Muscle of leg (tissue), 16 donors: ENCODE results near the gene IFIT1. TPM values are rescaled to one million over a fixed set of nuclear protein-coding genes. Genes with fewer than 3 reads are reported as not detected.

ENCODE experiments used
- DNase-seq: peaks from one replicate; pipeline ENCODE4 v3.0.0; 2013
- H3K27ac ChIP-seq: one replicate; pipeline ENCODE4 v1.5.1; 2013; ENCODE audit warnings: mild to moderate bottlenecking, low read length, control low read depth
- H3K27me3 ChIP-seq: one replicate; pipeline ENCODE4 v1.6.1; 2013; ENCODE audit warnings: low read length; ENCODE audit not compliant: control insufficient read depth, insufficient read depth
- H3K36me3 ChIP-seq: one replicate; pipeline ENCODE4 v1.6.1; 2013; ENCODE audit warnings: low read length; ENCODE audit not compliant: control insufficient read depth, insufficient read depth
- H3K4me1 ChIP-seq: one replicate; pipeline ENCODE4 v1.6.1; 2013; ENCODE audit warnings: low read length; ENCODE audit not compliant: control insufficient read depth, insufficient read depth
- H3K4me3 ChIP-seq: one replicate; pipeline ENCODE4 v1.5.1; 2013; ENCODE audit warnings: low read length, control low read depth
- H3K9me3 ChIP-seq: replicated peaks from 2 replicates; pipeline ENCODE4 v1.6.1; 2013; ENCODE audit warnings: low read depth, low read length; ENCODE audit not compliant: control insufficient read depth
- WGBS: methylation state at CpG from one replicate; pipeline ENCODE4 v1.1.5; 2013; ENCODE audit warnings: missing lambda C conversion rate; ENCODE audit not compliant: insufficient coverage; 5-methylcytosine and 5-hydroxymethylcytosine counted together
- long read RNA-seq, 11 donors: transcript quantifications; one replicate each; lab custom pipeline, GENCODE V29; 2026
- polyA plus RNA-seq, 8 donors: library from polyadenylated mRNA; unstranded; fragments of 120-200 nt; gene quantifications; one replicate each; pipeline versions ENCODE4 v1.2.1 to v1.2.3, GENCODE V29; 2013; ENCODE audit warnings: inconsistent platforms in 1 of 8, low replicate concordance in 1 of 8; ENCODE audit not compliant: insufficient read length in 8 of 8, insufficient read depth in 1 of 8
- total RNA-seq: library from RNA; stranded (reverse); fragments of 120-200 nt; gene quantifications from one replicate; pipeline ENCODE4 v1.2.4, GENCODE V29; 2013

IFIT1 gene
- total RNA-seq (58.4 TPM), polyA plus RNA-seq (10 to 100 TPM; 35.0 to 83.9 (median 52.5) TPM)
- long read RNA-seq, donor 1, transcript IFIT1-201 (2 exons, 1,880 nt) = major isoform, 18 of 23 reads
- long read RNA-seq, donor 1, partial matches to known transcripts = 5 of 23 reads
- long read RNA-seq, donor 1, other reads (novel, unspliced or antisense) = 0 of 23 reads
- long read RNA-seq, donor 2, partial matches to known transcripts = 0 of 4 reads
- long read RNA-seq, donor 2, other reads (novel, unspliced or antisense) = 0 of 4 reads
- long read RNA-seq, donor 3, transcript IFIT1-201 (2 exons, 1,880 nt) = major isoform, 38 of 38 reads
- long read RNA-seq, donor 3, partial matches to known transcripts = 0 of 38 reads
- long read RNA-seq, donor 3, other reads (novel, unspliced or antisense) = 0 of 38 reads
- long read RNA-seq, donor 4, transcript IFIT1-201 (2 exons, 1,880 nt) = major isoform, 14 of 14 reads
- long read RNA-seq, donor 4, partial matches to known transcripts = 0 of 14 reads
- long read RNA-seq, donor 4, other reads (novel, unspliced or antisense) = 0 of 14 reads
- long read RNA-seq, donor 5, full-length matches to known transcripts = 33 of 33 reads
- long read RNA-seq, donor 5, partial matches to known transcripts = 0 of 33 reads
- long read RNA-seq, donor 5, other reads (novel, unspliced or antisense) = 0 of 33 reads
- long read RNA-seq, donor 6, transcript IFIT1-201 (2 exons, 1,880 nt) = major isoform, 74 of 74 reads
- long read RNA-seq, donor 6, partial matches to known transcripts = 0 of 74 reads
- long read RNA-seq, donor 6, other reads (novel, unspliced or antisense) = 0 of 74 reads
- long read RNA-seq, donor 7, transcript IFIT1-201 (2 exons, 1,880 nt) = major isoform, 21 of 39 reads
- long read RNA-seq, donor 7, partial matches to known transcripts = 18 of 39 reads
- long read RNA-seq, donor 7, other reads (novel, unspliced or antisense) = 0 of 39 reads
- long read RNA-seq, donor 8, transcript IFIT1-201 (2 exons, 1,880 nt) = major isoform, 30 of 30 reads
- long read RNA-seq, donor 8, partial matches to known transcripts = 0 of 30 reads
- long read RNA-seq, donor 8, other reads (novel, unspliced or antisense) = 0 of 30 reads
- long read RNA-seq, donor 9, transcript IFIT1-201 (2 exons, 1,880 nt) = major isoform, 23 of 45 reads
- long read RNA-seq, donor 9, partial matches to known transcripts = 22 of 45 reads
- long read RNA-seq, donor 9, other reads (novel, unspliced or antisense) = 0 of 45 reads
- long read RNA-seq, donor 10, transcript IFIT1-201 (2 exons, 1,880 nt) = major isoform, 52 of 52 reads
- long read RNA-seq, donor 10, partial matches to known transcripts = 0 of 52 reads
- long read RNA-seq, donor 10, other reads (novel, unspliced or antisense) = 0 of 52 reads
- long read RNA-seq, donor 11, transcript IFIT1-201 (2 exons, 1,880 nt) = major isoform, 26 of 26 reads
- long read RNA-seq, donor 11, partial matches to known transcripts = 0 of 26 reads
- long read RNA-seq, donor 11, other reads (novel, unspliced or antisense) = 0 of 26 reads

DNA sequence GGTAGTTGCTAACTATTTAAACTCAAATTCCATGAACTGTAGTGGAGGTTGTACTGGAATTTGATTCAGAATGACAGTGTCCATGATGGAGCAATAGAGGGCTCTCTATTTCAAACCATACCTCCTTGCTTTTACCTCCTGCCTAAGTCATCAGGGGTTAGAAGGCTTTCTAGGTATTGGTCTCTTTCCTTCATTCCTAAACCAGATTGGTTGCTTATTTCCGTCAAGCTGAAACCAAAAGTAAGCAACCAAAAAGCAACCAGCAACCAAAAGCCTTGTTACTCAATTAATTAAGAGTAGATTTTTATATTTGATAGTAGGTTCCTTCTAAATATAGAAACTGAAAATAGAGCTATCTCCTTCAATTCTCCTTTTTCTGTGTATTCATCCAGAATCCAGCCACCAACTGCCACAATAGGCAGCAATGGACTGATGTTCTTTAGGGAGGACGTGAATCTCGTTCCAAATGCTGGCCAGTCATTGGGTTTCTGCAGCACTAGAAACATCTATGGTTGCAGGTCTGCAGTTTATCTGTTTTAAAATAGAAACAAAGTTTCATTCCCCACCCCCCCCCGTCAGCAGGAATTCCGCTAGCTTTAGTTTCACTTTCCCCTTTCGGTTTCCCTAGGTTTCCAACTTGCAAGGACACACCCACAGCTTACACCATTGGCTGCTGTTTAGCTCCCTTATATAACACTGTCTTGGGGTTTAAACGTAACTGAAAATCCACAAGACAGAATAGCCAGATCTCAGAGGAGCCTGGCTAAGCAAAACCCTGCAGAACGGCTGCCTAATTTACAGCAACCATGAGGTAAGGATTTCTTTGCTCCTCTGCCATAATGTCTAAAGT, at the start of gene IFIT1:
IFIT1 (plus strand) TSS at position 717 of the 850 bp plus-strand sequence; CDS start at position 807, 90 bp downstream.
- Histone ChIP-seq H3K27ac (peak within 1 kb of the TSS; percentile 97), H3K36me3 (peaks cover 11% of the 10 kb centered on the region), H3K27me3 (no peaks in the 10 kb centered on the region), H3K4me1 (peaks cover 24% of the 10 kb centered on the region), H3K4me3 (peak within 1 kb of the TSS; percentile 70), H3K9me3 (peaks cover 5% of the 10 kb centered on the region)
- DNase-seq = peak; percentile 98
- 0% methylated on average over 1 of the region's 8 CpGs for WGBS

DNA sequence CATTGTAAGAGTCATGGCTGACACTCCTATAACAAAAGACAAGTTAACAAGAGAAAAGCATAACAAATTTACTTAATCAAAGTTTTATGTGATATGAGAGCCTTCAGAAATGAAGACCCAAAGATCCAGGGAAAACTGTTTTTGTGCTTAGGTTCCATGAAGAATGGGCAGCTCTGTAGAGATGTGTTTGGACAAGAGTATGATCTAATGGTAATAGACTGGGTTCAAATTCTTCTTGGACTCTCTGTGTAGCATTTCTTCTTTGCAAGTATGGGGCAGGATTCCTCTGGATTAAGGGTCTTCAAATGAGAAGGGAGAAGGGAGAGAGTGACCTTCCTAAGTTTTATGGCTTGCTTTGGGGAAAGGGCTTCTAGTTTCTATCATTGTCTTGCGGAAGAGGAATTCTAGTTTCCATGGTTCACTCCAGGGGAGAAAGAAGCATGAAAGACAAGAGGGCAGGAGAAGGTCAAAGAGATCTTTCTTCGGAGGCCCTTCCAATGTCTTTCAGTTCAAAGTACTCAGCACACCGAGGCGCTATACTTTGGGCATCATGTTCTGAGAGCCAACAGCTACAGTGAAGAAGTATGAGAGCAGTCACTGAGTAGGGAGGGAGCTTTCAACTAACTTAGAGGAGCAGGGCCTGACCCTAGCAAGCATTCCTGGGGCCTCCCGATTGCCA, 49.2 kb upstream of the IFIT1 start:
- WGBS = no CpG with 5 or more reads among the region's 5 CpGs
- H3K36me3 ChIP-seq = peaks cover 19% of the 10 kb centered on the region
- H3K27ac ChIP-seq = peak overlapping the region; percentile 48
- H3K9me3 ChIP-seq = no peaks in the 10 kb centered on the region
- DNase-seq = no peak
- H3K4me3 ChIP-seq = no peak overlapping the region
- H3K4me1 ChIP-seq = peaks cover 25% of the 10 kb centered on the region
- H3K27me3 ChIP-seq = no peaks in the 10 kb centered on the region

DNA sequence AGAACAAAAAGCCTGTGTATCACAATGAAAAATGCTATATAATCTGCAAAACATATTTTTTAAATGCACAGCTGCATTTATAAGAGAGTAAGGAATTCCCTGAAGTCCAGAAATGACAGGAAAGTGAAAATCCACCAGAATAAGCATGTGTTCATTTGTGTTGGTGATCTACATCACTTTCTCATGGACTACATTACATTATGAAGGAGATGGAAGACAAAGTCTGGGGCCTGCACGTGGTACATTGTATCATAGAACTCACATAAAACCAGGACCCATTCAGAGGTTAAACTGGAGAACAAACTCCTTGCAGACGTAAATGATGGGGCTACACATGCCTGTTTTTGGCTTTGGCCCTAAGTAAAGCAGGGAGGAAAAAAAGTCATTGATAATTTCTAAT, 48.3 kb upstream of the IFIT1 start:
- WGBS = no CpG with 5 or more reads among the region's 2 CpGs
- peaks cover 10% of the 10 kb centered on the region for H3K36me3 ChIP-seq
- H3K27me3 ChIP-seq = no peaks in the 10 kb centered on the region
- H3K4me1 ChIP-seq = peaks cover 29% of the 10 kb centered on the region
- no peak overlapping the region for H3K4me3 ChIP-seq
- no peaks in the 10 kb centered on the region for H3K9me3 ChIP-seq
- H3K27ac ChIP-seq = peak overlapping the region; percentile 48
- DNase-seq = peak; percentile 68

GRCh38 chr10:89345367-89346000, 46.9 kb upstream of the IFIT1 start:
- no peak for DNase-seq
- Histone ChIP-seq H3K27ac (no peak overlapping the region), H3K36me3 (no peaks in the 10 kb centered on the region), H3K4me1 (peaks cover 33% of the 10 kb centered on the region), H3K9me3 (no peaks in the 10 kb centered on the region), H3K27me3 (no peaks in the 10 kb centered on the region), H3K4me3 (no peak overlapping the region)
- 100% methylated on average over 1 of the region's 4 CpGs for WGBS

DNA sequence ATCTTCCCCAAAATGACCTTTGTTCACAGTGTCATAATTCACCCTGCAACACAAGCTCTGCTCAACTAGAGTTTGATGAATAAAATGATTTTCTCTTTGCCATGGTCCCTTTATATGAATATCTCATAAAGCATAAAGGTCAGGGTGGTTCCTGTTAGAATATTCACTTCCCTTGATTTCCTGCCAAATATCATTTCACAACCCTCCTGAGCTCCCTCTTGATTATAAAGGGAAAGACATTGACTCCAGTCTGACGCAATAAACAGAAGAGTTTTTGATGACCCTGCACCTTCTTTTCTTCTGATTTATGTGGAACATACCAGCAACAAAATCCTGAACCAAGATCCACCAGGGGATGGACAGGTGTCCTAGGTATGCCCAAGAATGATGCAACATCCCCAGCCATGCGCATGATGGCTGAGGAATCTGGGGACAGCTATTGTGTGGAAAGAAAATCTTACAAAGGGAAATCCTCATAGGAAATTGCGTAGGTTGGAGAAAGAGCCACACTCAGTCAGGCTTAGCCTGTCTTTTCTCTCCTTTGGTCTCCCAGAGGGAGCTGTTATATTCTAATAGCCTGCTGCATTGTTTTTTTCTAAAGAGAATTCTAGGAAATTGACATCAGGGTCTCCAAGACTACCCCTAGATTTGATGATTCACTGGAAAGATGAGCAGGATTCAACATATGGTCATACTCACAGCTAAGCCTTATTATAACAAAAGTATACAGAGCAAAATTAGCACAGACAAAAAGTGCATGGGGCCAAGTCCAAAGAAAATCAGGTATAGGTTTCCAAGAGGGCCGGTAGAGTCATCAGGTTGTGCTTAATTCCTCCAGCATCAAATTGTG, 45.8 kb upstream of the IFIT1 start:
- peak; percentile 76 for DNase-seq
- 33% methylated on average over 1 of the region's 4 CpGs for WGBS

GRCh38 chr10:89347701-89348457, 44.5 kb upstream of the IFIT1 start:
- Histone ChIP-seq H3K4me1 (peaks cover 44% of the 10 kb centered on the region), H3K4me3 (no peak overlapping the region), H3K27ac (peak overlapping the region; percentile 87), H3K9me3 (no peaks in the 10 kb centered on the region), H3K36me3 (no peaks in the 10 kb centered on the region), H3K27me3 (no peaks in the 10 kb centered on the region)
- DNase-seq = peak; percentile 91
- 20% methylated on average over 1 of the region's 7 CpGs for WGBS

More for the DNA sequence above, 45.8 kb upstream of the IFIT1 start:
- no peaks in the 10 kb centered on the region for H3K27me3 ChIP-seq
- no peaks in the 10 kb centered on the region for H3K9me3 ChIP-seq
- H3K27ac ChIP-seq = peak overlapping the region; percentile 87
- no peak overlapping the region for H3K4me3 ChIP-seq
- H3K4me1 ChIP-seq = peaks cover 40% of the 10 kb centered on the region
- no peaks in the 10 kb centered on the region for H3K36me3 ChIP-seq

- peak overlapping the region; percentile 87 for H3K27ac ChIP-seq
- H3K4me1 ChIP-seq = peaks cover 42% of the 10 kb centered on the region
- 72% methylated on average over 4 of the region's 5 CpGs for WGBS
- no peaks in the 10 kb centered on the region for H3K36me3 ChIP-seq
- DNase-seq = no peak
- no peaks in the 10 kb centered on the region for H3K9me3 ChIP-seq
- no peak overlapping the region for H3K4me3 ChIP-seq
- no peaks in the 10 kb centered on the region for H3K27me3 ChIP-seq
Measured at GRCh38 chr10:89348481-89348880, 43.9 kb upstream of the IFIT1 start.
